ENCODE data around the gene RIMBP2. TPM values are rescaled to one million over a fixed set of nuclear protein-coding genes. Genes with fewer than 3 reads are reported as not detected.

RIMBP2 gene, protein sequence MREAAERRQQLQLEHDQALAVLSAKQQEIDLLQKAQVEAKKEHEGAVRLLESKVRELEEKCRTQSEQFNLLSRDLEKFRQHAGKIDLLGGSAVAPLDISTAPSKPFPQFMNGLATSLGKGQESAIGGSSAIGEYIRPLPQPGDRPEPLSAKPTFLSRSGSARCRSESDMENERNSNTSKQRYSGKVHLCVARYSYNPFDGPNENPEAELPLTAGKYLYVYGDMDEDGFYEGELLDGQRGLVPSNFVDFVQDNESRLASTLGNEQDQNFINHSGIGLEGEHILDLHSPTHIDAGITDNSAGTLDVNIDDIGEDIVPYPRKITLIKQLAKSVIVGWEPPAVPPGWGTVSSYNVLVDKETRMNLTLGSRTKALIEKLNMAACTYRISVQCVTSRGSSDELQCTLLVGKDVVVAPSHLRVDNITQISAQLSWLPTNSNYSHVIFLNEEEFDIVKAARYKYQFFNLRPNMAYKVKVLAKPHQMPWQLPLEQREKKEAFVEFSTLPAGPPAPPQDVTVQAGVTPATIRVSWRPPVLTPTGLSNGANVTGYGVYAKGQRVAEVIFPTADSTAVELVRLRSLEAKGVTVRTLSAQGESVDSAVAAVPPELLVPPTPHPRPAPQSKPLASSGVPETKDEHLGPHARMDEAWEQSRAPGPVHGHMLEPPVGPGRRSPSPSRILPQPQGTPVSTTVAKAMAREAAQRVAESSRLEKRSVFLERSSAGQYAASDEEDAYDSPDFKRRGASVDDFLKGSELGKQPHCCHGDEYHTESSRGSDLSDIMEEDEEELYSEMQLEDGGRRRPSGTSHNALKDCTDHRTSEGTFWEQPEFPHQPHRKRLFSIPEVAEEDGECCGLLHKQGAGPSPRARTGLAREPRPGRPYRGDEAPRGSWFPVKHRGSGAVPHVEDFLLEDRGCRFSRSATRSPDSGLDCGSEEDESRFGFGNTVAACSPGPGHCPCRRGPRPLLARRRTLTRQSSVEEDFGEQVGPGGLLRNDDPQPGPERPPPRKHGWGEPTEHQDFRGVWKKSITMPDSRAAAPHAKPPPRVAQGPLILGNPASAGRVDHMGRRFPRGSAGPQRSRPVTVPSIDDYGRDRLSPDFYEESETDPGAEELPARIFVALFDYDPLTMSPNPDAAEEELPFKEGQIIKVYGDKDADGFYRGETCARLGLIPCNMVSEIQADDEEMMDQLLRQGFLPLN (N-terminal part only)
- 0.05 to 0.06 TPM in 2 of 5 replicates, not detected in the others for total RNA-seq (2022; extraction: Qiagen RNA extraction)

DNA sequence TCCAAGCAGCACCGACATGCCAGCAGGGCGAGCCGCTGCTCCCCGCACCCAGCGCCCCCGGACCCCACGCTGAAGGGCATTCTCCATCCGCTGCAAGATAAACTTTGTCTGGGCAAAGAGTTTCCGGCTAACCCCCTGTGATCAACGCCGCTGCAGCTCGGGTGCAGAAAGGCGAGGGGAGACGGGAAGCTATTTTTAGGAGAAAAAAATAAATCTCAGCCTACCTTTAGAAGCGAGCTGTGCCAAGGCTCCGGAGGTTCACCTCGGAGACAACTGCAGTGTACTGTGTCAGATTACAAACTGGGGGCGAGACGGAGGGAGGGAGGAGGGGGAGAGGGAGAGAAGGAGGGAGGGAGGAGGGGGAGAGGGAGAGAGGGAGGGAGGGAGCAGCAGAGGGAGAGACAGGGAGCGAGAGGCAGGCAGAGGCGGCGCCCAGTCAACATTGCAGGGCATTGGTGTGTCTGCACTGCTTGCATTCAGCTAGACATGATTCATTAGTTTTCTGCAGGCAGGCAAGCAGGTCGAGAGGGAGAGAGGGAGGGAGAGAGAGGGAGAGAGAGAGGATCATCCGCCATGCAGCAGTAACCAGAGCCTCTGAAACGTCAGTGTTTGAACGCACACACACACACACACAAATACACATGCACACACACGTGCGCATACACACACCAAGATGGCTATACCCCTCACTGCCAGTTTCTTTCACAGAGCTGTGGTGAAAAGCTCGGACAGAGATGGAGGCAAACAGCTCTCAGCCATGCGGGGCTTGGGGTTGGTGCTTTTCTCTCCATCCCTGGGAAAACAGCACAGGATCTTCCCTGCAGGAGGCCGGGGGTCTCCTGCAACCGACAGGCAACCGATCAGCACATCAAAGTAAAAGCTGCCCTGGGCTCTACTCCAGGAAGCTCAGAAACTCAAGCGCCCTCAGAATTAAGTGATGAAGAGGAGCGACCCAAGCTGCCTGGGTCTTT is at the start of gene RIMBP2:
TSS of gene RIMBP2 (minus strand) at position 302 of the 971 bp plus-strand sequence. CDS start 237,286 bp downstream, outside the sequence.

Other genes with a start within 250 kb of the RIMBP2 start
- 20.6 to 27.2 TPM (median 26.1 TPM) in 5 replicates for gene STX2, start 123.0 kb upstream of the RIMBP2 start, total RNA-seq (2022; extraction: Qiagen RNA extraction)
- 1,401 to 1,728 TPM (median 1,691 TPM) in 5 replicates for gene RAN, start 155.8 kb upstream of the RIMBP2 start, total RNA-seq (2022; extraction: Qiagen RNA extraction)
- 0.42 to 0.75 TPM (median 0.48 TPM) in 5 replicates for gene ADGRD1, start 237.6 kb upstream of the RIMBP2 start, total RNA-seq (2022; extraction: Qiagen RNA extraction)

Data from A549 treated with AZD2906 at 1 μM for 4 hours (cell line).